Thoracic aorta (tissue), 2 donors: ENCODE measurements around the gene ADD1. TPM values are rescaled to one million over a fixed set of nuclear protein-coding genes. Genes with fewer than 3 reads are reported as not detected.

Experiments
- ATAC-seq: fragments of 150-250 bp; one replicate; pipeline ENCODE4 v1.8.0; 2017; ENCODE audit warnings: low read depth; ENCODE audit not compliant: insufficient number of reproducible peaks, low FRiP score
- DNase-seq: peaks from one replicate; pipeline ENCODE4 v3.0.0-alpha.2; 2020; ENCODE audit warnings: low spot score
- H3K27ac ChIP-seq, 2 donors: fragments of 200-600 bp; sonication (generic); 1 replicate in 1 of 2; 2 replicates in 1 of 2; pipeline ENCODE4 v1.5.1; 2016; ENCODE audit warnings: mild to moderate bottlenecking in 2 of 2, moderate library complexity in 2 of 2
- H3K27me3 ChIP-seq: fragments of 200-600 bp; sonication (generic); replicated peaks from 2 replicates; pipeline ENCODE4 v1.6.0; 2016; ENCODE audit warnings: mild to moderate bottlenecking; ENCODE audit not compliant: insufficient read depth
- H3K36me3 ChIP-seq: fragments of 200-600 bp; sonication (generic); one replicate; pipeline ENCODE4 v1.5.1; 2016
- H3K4me1 ChIP-seq, 2 donors: fragments of 200-600 bp; sonication (generic); 1 replicate in 1 of 2; 2 replicates in 1 of 2; pipeline versions ENCODE4 v1.5.1 to v1.6.0; 2016; ENCODE audit warnings: low read depth in 2 of 2, mild to moderate bottlenecking in 1 of 2; ENCODE audit not compliant: control insufficient read depth in 1 of 2
- H3K4me3 ChIP-seq: fragments of 200-600 bp; sonication (generic); 2 replicates; pipeline ENCODE4 v1.5.1; 2016; ENCODE audit warnings: mild to moderate bottlenecking
- H3K9me3 ChIP-seq: fragments of 200-600 bp; sonication (generic); 2 replicates; pipeline ENCODE4 v1.5.1; 2016
- total RNA-seq, 2 donors: library from RNA; depleted of rRNA; stranded (reverse); fragments of >200 nt; gene quantifications; one replicate each; pipeline versions ENCODE4 v1.1.0 to v1.2.3, GENCODE V29; 2016
- TF ChIP-seq, protein P1 (sequence below): fragments of 200-600 bp; sonication (generic); IDR thresholded peaks from one replicate; pipeline ENCODE4 v1.5.1; 2019; ENCODE audit warnings: antibody characterized with exemption

The ADD1 gene
- total RNA-seq, 2 donors from 2014 or later, result 256 to 338 TPM

DNA sequence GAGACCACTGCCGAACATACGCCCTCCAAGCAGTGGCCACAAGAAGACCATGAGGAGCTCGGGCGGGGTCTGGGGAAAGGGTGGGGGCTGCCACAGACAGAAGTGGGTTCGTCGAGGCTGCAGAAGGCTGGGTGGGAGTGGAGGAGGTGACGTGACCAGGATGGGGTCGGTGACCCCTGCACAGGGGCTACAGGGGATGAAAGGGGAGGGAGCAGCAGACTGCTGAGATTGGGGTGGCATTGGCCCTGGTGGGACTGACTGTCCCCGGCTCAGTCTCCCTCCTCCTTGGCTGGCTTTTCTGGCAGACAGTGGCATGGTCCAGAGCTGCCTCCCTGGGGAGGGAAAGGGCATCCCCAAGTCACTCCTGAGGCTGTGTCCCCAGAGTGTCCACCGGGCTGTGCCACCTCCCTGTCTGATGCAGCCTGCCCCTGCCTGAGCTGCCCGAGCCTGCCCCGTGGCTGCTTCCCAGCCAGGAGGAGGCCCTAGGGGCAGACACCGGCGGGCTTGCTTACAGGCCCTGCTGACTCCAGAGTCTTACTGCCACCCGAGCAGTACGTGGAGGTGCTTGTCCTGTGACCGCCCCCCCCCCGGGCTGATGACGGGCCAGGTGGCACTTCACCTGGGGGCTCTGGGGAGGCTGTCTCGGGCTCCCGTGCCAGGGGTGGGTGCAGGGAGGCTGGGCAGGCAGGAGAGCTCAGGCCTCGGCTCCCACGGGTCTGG lies 43.5 kb upstream of the ADD1 start:
- H3K27ac ChIP-seq, result peak overlapping the region; percentile 7 to 19
- DNase-seq (no peak), ATAC-seq (no peak)
- H3K4me1 ChIP-seq, result peaks cover 19 to 29% of the 10 kb centered on the region in 2 donors
- peak overlapping the region; percentile 28 for H3K4me3 ChIP-seq
- no peaks in the 10 kb centered on the region for H3K27me3 ChIP-seq
- no peaks in the 10 kb centered on the region for H3K36me3 ChIP-seq
- TF ChIP-seq, protein P1, sequence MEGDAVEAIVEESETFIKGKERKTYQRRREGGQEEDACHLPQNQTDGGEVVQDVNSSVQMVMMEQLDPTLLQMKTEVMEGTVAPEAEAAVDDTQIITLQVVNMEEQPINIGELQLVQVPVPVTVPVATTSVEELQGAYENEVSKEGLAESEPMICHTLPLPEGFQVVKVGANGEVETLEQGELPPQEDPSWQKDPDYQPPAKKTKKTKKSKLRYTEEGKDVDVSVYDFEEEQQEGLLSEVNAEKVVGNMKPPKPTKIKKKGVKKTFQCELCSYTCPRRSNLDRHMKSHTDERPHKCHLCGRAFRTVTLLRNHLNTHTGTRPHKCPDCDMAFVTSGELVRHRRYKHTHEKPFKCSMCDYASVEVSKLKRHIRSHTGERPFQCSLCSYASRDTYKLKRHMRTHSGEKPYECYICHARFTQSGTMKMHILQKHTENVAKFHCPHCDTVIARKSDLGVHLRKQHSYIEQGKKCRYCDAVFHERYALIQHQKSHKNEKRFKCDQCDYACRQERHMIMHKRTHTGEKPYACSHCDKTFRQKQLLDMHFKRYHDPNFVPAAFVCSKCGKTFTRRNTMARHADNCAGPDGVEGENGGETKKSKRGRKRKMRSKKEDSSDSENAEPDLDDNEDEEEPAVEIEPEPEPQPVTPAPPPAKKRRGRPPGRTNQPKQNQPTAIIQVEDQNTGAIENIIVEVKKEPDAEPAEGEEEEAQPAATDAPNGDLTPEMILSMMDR, result no peak
- no peaks in the 10 kb centered on the region for H3K9me3 ChIP-seq

DNA sequence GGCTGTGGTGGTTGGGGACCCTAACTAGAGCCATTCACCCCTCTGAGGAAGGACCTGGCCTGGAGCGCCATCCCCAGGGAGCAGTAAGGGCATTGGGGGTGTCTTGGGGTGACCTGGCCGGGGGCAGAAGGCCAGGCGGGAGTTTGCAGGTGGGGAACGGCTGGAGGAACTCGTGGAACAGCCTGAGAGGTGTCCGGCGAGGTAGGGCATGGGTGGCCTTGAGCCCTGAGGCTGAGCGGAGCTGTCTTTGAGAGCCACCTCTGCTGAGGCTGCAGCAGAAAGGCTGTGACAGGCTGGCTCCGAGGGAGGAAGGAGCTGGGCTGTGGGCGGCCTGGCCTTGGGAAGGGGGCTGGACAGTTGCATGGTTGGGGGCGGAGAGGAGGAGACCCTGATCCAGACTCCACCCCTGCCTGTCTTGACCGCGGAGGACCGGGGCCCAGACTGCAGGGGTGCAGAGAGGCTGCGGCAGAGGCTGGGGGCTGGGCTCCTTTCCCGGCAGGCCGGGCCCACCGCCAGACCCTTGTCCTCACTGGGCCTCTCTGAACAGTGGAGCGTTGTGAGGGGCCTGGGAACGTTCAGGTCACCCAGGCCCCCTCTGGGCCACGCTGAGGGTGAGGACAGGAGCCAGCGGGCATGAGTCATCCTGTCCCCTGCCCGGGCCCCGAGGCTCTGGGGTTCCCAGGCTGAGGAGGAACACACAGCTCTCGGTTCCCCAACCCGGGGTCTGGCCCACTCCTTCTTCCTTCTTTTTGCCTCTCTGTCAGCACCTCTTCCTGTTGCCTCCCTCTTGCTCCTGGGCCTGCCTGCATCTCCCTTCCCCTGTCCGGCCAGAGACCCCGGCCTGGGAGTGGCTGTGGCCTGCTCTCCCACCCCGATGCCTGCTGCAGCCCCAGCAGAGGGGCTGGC lies 42.7 kb upstream of the ADD1 start:
- no peak for DNase-seq
- TF ChIP-seq, protein P1, result no peak
- H3K36me3 ChIP-seq, result no peaks in the 10 kb centered on the region
- no peaks in the 10 kb centered on the region for H3K9me3 ChIP-seq
- peak overlapping the region; percentile 28 for H3K4me3 ChIP-seq
- peaks cover 23 to 24% of the 10 kb centered on the region in 2 donors for H3K4me1 ChIP-seq
- peak overlapping the region; percentile 19 to 25 for H3K27ac ChIP-seq
- H3K27me3 ChIP-seq, result no peaks in the 10 kb centered on the region
- ATAC-seq, result no peak

DNA sequence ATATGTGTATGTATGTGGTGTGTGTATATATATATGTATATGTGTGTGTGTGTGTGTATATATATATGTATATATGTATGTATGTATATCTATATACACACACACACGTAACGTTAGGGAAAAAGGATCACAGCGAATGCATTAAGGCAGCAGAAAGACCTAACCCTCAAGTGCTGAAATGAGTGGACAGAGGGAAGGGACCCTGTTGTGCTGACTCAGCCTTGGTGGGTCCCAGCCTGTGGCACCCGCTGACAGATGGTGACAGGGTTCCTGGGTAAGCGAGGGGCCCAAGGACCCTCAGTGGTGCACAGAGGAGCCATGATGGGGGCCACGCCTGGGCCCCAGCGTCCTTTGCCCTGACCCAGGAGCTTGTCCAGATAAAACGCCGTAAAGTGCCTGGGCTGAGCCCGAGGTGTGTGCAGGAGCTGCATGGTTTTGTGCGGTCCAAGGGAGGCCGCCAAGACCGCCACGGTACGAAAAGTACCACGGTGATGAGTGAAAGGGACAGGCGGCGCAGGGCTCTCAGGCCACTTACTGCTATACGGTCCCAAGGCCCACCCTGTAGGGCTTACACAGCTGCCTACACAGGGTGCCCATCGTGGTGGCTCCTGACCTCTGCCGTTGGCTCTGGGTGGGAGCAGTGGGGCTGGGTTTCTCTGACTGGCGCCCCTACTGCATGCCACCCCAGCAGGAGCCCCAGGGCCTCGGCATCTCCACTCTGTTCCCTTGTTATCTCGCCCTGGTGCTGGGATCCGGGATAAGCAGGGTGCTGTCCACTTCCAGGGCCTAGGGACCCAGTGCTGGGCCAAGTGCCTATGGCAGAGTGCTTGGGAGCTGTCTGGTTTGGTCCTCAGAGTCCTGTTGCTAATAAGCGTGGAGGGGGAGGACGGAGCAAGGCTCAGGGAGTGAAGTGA lies 40.8 kb upstream of the ADD1 start:
- H3K4me1 ChIP-seq, result peaks cover 31 to 39% of the 10 kb centered on the region in 2 donors
- DNase-seq (no peak), ATAC-seq (no peak)
- H3K27me3 ChIP-seq, result no peaks in the 10 kb centered on the region
- no peak overlapping the region for H3K27ac ChIP-seq
- H3K9me3 ChIP-seq, result no peaks in the 10 kb centered on the region
- no peaks in the 10 kb centered on the region for H3K36me3 ChIP-seq
- TF ChIP-seq, protein P1, result no peak
- no peak overlapping the region for H3K4me3 ChIP-seq

DNA sequence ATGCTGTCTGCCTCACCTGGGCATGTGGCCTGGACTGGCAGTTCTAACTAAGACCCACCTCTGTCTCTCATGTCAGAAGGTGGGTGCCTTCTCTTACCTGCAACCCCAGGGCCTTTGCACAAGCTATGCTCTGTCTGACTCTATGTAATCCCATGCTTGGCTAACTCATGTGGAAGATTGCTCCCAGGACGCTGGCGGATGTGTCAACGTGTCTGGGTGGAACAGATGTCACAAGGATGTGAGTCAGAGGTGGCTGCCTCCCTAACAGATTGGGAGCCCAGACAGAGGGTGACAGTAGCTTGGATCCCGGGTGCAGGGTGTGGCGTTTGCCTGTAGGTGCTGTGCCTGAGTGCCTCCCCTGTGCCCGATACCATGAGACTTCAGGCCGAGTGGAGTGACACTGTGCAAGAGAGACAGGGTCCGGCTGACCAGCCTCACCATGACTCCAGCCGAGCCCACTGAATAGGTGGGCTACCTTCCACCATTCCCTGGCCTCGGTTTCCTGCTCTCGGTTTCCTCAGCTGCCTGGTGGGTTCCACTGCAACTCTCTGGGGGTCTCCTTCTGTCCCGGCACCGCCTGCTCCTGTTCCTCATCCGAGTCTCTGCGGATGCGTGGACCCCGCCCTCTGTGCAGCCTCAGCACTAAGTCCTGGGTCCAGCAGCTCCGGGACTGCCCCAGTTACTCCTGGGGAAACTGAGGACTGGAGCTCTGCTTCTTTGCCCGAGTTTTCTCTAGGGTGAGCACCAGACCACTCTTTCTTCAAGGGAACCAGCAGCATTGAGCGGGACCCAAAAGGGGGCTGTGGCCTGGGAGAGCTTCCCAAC lies 39.8 kb upstream of the ADD1 start:
- Histone ChIP-seq H3K36me3 (no peaks in the 10 kb centered on the region), H3K9me3 (no peaks in the 10 kb centered on the region), H3K4me3 (no peak overlapping the region), H3K27ac (no peak overlapping the region), H3K4me1 (peaks cover 31 to 39% of the 10 kb centered on the region in 2 donors), H3K27me3 (no peaks in the 10 kb centered on the region)
- DNase-seq (no peak), ATAC-seq (no peak)
- TF ChIP-seq, protein P1, result no peak
